ENCODE data around the gene PPID.
A peak's percentile ranks its signal among the peaks of the same experiment; 100 is the strongest.

PPID gene

GRCh38 chr4:158676076-158676475 lies 47.1 kb downstream of the PPID start:
- H3K4me3 ChIP-seq (ENCODE audit: low read length): no peak overlapping the region
- TF ChIP-seq CTCF (conservative IDR thresholded peaks at IDR 0.05; ENCODE audit: low read length): no peak
- DNase-seq (ENCODE audit: low read depth): no peak

- no peak overlapping the region for H3K4me3 ChIP-seq (ENCODE audit: low read length)
- no peak for TF ChIP-seq CTCF (conservative IDR thresholded peaks at IDR 0.05; ENCODE audit: low read length)
- DNase-seq (ENCODE audit: low read depth): no peak
Observed at GRCh38 chr4:158673633-158674032, 49.6 kb downstream of the PPID start.

GRCh38 chr4:158671915-158672806 lies 51.0 kb downstream of the PPID start, which contains the start of gene ETFDH:
Gene ETFDH (plus strand): TSS chr4:158672296. CDS start chr4:158672457, 161 bp downstream.
- H3K4me3 ChIP-seq (ENCODE audit: low read length): peak within 1 kb of the TSS; percentile 98
- peak; percentile 54 for TF ChIP-seq CTCF (conservative IDR thresholded peaks at IDR 0.05; ENCODE audit: low read length)
- DNase-seq (ENCODE audit: low read depth): peak; percentile 99

GRCh38 chr4:158671665-158671914 lies 51.6 kb downstream of the PPID start, which contains the start of gene C4orf46:
Gene C4orf46 (minus strand): TSS chr4:158671887. CDS start chr4:158671801, 86 bp downstream.
- peak within 1 kb of the TSS; percentile 98 for H3K4me3 ChIP-seq (ENCODE audit: low read length)
- no peak for DNase-seq (ENCODE audit: low read depth)
- TF ChIP-seq CTCF (conservative IDR thresholded peaks at IDR 0.05; ENCODE audit: low read length): no peak

- DNase-seq (ENCODE audit: low read depth): peak; percentile 81
- peak overlapping the region; percentile 98 for H3K4me3 ChIP-seq (ENCODE audit: low read length)
- TF ChIP-seq CTCF (conservative IDR thresholded peaks at IDR 0.05; ENCODE audit: low read length): no peak
Observed at GRCh38 chr4:158670975-158671664, 52.1 kb downstream of the PPID start.

- no peak for DNase-seq (ENCODE audit: low read depth)
- TF ChIP-seq CTCF (conservative IDR thresholded peaks at IDR 0.05; ENCODE audit: low read length): no peak
- no peak overlapping the region for H3K4me3 ChIP-seq (ENCODE audit: low read length)
Observed at GRCh38 chr4:158669310-158669709, 53.9 kb downstream of the PPID start.

Measured in AG10803 (cell line).